ENCODE results near the gene GDE1.

Gene GDE1

GRCh38 chr16:19468300-19468699, 53.6 kb downstream of the GDE1 start:
- Histone ChIP-seq H3K9me3 (ENCODE audit: control insufficient read depth in 2 of 2, low read length in 2 of 2) (no peaks in the 10 kb centered on the region), H3K27ac (ENCODE audit: low read length) (no peak overlapping the region), H3K27me3 (ENCODE audit: control insufficient read depth in 1 of 2, insufficient read depth in 2 of 2, low read length in 2 of 2) (no peaks in the 10 kb centered on the region), H3K4me1 (ENCODE audit: control insufficient read depth, insufficient read depth, low read length) (no peaks in the 10 kb centered on the region), H3K36me3 (ENCODE audit: control insufficient read depth in 2 of 2, insufficient read depth in 2 of 2, low read length in 2 of 2) (no peaks in the 10 kb centered on the region), H3K9ac (ENCODE audit: low read length in 2 of 2) (no peak overlapping the region), H3K4me3 (ENCODE audit: low read length in 2 of 2) (no peak overlapping the region)

- Histone ChIP-seq H3K27me3 (ENCODE audit: control insufficient read depth in 1 of 2, insufficient read depth in 2 of 2, low read length in 2 of 2) (no peaks in the 10 kb centered on the region), H3K4me1 (ENCODE audit: control insufficient read depth, insufficient read depth, low read length) (no peaks in the 10 kb centered on the region), H3K9ac (ENCODE audit: low read length in 2 of 2) (no peak overlapping the region), H3K36me3 (ENCODE audit: control insufficient read depth in 2 of 2, insufficient read depth in 2 of 2, low read length in 2 of 2) (no peaks in the 10 kb centered on the region), H3K27ac (ENCODE audit: low read length) (no peak overlapping the region), H3K9me3 (ENCODE audit: control insufficient read depth in 2 of 2, low read length in 2 of 2) (no peaks in the 10 kb centered on the region), H3K4me3 (ENCODE audit: low read length in 2 of 2) (no peak overlapping the region)
Measured at GRCh38 chr16:19463468-19464315, 58.2 kb downstream of the GDE1 start.

- H3K9me3 ChIP-seq (ENCODE audit: control insufficient read depth in 2 of 2, low read length in 2 of 2), result no peaks in the 10 kb centered on the region
- no peaks in the 10 kb centered on the region for H3K27me3 ChIP-seq (ENCODE audit: control insufficient read depth in 1 of 2, insufficient read depth in 2 of 2, low read length in 2 of 2)
- H3K27ac ChIP-seq (ENCODE audit: low read length), result no peak overlapping the region
- H3K36me3 ChIP-seq (ENCODE audit: control insufficient read depth in 2 of 2, insufficient read depth in 2 of 2, low read length in 2 of 2), result no peaks in the 10 kb centered on the region
- H3K4me1 ChIP-seq (ENCODE audit: control insufficient read depth, insufficient read depth, low read length), result no peaks in the 10 kb centered on the region
- H3K4me3 ChIP-seq (ENCODE audit: low read length in 2 of 2), result no peak overlapping the region
- no peak overlapping the region for H3K9ac ChIP-seq (ENCODE audit: low read length in 2 of 2)
Measured at GRCh38 chr16:19460397-19460796, 61.5 kb downstream of the GDE1 start.

- H3K4me1 ChIP-seq (ENCODE audit: control insufficient read depth, insufficient read depth, low read length), result no peaks in the 10 kb centered on the region
- no peaks in the 10 kb centered on the region for H3K9me3 ChIP-seq (ENCODE audit: control insufficient read depth in 2 of 2, low read length in 2 of 2)
- no peaks in the 10 kb centered on the region for H3K27me3 ChIP-seq (ENCODE audit: control insufficient read depth in 1 of 2, insufficient read depth in 2 of 2, low read length in 2 of 2)
- no peak overlapping the region for H3K4me3 ChIP-seq (ENCODE audit: low read length in 2 of 2)
- no peak overlapping the region for H3K27ac ChIP-seq (ENCODE audit: low read length)
- no peak overlapping the region for H3K9ac ChIP-seq (ENCODE audit: low read length in 2 of 2)
- H3K36me3 ChIP-seq (ENCODE audit: control insufficient read depth in 2 of 2, insufficient read depth in 2 of 2, low read length in 2 of 2), result no peaks in the 10 kb centered on the region
Measured at GRCh38 chr16:19458722-19459379, 63.0 kb downstream of the GDE1 start.

Measured in stomach smooth muscle (tissue), 2 donors.